Measurements from ENCODE around the gene TIMM23.

- no peak for TF ChIP-seq CTCF (IDR thresholded peaks at IDR 0.05)
- TF ChIP-seq EZH2 (IDR thresholded peaks at IDR 0.05; ENCODE audit: borderline replicate concordance, insufficient read depth, low read depth, low read length, poor library complexity, severe bottlenecking) = no peak
Measured at GRCh38 chr10:46046261-46046660, 74.0 kb downstream of the TIMM23 start, which contains the start of gene MSMB.

Data from B cell (primary cell).